ENCODE data around the gene CDK11A. TPM values are rescaled to one million over a fixed set of nuclear protein-coding genes. Genes with fewer than 3 reads are reported as not detected.
"Not testable (repeated sequence)": the region's sequence is repeated elsewhere in the genome, so short reads cannot be mapped to it uniquely, and the experiment has no call there.

The CDK11A gene
- total and polyA plus RNA-seq, 2 donors (not counting 3 experiments of a cell fraction or from before 2014, with no cell fraction given): 30.7 to 50.4 TPM

DNA sequence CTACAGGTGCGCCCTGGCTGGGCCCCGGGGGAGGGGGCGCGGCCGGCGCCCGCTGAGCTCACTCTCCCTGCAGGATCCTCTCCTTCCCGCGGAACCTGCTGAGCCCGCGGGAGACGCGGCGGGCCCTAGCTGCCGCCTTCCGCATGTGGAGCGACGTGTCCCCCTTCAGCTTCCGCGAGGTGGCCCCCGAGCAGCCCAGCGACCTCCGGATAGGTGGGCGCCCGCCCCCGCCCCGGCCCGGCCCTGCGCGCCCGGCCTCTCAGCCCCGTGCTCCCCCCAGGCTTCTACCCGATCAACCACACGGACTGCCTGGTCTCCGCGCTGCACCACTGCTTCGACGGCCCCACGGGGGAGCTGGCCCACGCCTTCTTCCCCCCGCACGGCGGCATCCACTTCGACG lies 24.1 kb downstream of the CDK11A start:
- H3K4me1 ChIP-seq (ENCODE audit: control insufficient read depth, extremely low read depth, insufficient read depth, low read length); dilution Hi-C loops (cut with MboI; ENCODE audit: extremely low pct_ligation_motif_present, low sequenced_read_pairs); H3K36me3 ChIP-seq (ENCODE audit: control insufficient read depth in 2 of 2, extremely low read depth in 1 of 2, insufficient read depth in 2 of 2, low read length in 2 of 2); H3K9me1 ChIP-seq (replicated peaks; ENCODE audit: control insufficient read depth, extremely low read depth, insufficient read depth, low read length); CTCF ChIA-PET; H3K9me3 ChIP-seq (replicated peaks; ENCODE audit: control insufficient read depth, insufficient read depth, low read length); FAIRE-seq; H3K4me3 ChIP-seq (replicated peaks in 1 of 3; ENCODE audit: insufficient read depth in 1 of 3, low read depth in 1 of 3, low read length in 3 of 3); POLR2A ChIA-PET; BruUV-seq (replicated peaks); intact Hi-C loops (cut with micrococcal nuclease); H3K9ac ChIP-seq (replicated peaks; ENCODE audit: extremely low read depth, insufficient read depth, low read length); H3K4me2 ChIP-seq (ENCODE audit: insufficient read depth, low read length); H3K27me3 ChIP-seq (ENCODE audit: control insufficient read depth in 2 of 2, insufficient read depth in 2 of 2, low read length in 2 of 2); H2AFZ ChIP-seq (ENCODE audit: low read depth, low read length); DNase-seq (ENCODE audit: low read depth, low spot score); H4K20me1 ChIP-seq (replicated peaks; ENCODE audit: control insufficient read depth, extremely low read depth, insufficient read depth, low read length); H3K27ac ChIP-seq (ENCODE audit: insufficient read depth, low read depth, low read length); H3K79me2 ChIP-seq (ENCODE audit: control insufficient read depth, insufficient read depth, low read length): not testable (repeated sequence)

DNA sequence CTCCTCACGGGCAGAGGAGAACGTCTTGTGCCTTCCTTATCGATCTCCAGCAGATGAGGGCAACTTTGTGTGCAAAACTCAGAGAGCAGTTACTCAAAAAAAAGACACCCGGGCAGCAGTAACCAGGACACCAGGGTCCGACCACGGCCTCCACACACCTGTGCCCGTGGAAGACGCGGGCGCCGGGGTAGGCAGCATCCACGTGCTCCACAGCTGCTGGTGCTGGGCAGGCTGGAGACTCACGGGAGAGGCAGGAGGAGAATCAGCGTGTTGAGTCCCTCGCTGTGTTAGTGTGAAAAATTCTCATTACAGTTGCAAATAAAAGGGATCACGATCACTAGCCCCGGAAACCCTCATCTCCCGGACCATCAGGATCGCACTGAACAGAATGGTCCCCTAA lies 25.1 kb downstream of the CDK11A start:
- H3K9me1 ChIP-seq (replicated peaks; ENCODE audit: control insufficient read depth, extremely low read depth, insufficient read depth, low read length); H3K27me3 ChIP-seq (ENCODE audit: control insufficient read depth in 2 of 2, insufficient read depth in 2 of 2, low read length in 2 of 2); H3K9me3 ChIP-seq (replicated peaks; ENCODE audit: control insufficient read depth, insufficient read depth, low read length); DNase-seq (ENCODE audit: low read depth, low spot score); H3K9ac ChIP-seq (replicated peaks; ENCODE audit: extremely low read depth, insufficient read depth, low read length); CTCF ChIA-PET; H3K79me2 ChIP-seq (ENCODE audit: control insufficient read depth, insufficient read depth, low read length); H3K4me3 ChIP-seq (replicated peaks in 1 of 3; ENCODE audit: insufficient read depth in 1 of 3, low read depth in 1 of 3, low read length in 3 of 3); H3K36me3 ChIP-seq (ENCODE audit: control insufficient read depth in 2 of 2, extremely low read depth in 1 of 2, insufficient read depth in 2 of 2, low read length in 2 of 2); H3K27ac ChIP-seq (ENCODE audit: insufficient read depth, low read depth, low read length); BruUV-seq (replicated peaks); H3K4me2 ChIP-seq (ENCODE audit: insufficient read depth, low read length); POLR2A ChIA-PET; dilution Hi-C loops (cut with MboI; ENCODE audit: extremely low pct_ligation_motif_present, low sequenced_read_pairs); H2AFZ ChIP-seq (ENCODE audit: low read depth, low read length); FAIRE-seq; H4K20me1 ChIP-seq (replicated peaks; ENCODE audit: control insufficient read depth, extremely low read depth, insufficient read depth, low read length); H3K4me1 ChIP-seq (ENCODE audit: control insufficient read depth, extremely low read depth, insufficient read depth, low read length): not testable (repeated sequence)
- intact Hi-C loops (cut with micrococcal nuclease): loop anchor here (10.0 kb wide), 1 partner anchor 46 kb away; no protein-coding TSS in a partner anchor

DNA sequence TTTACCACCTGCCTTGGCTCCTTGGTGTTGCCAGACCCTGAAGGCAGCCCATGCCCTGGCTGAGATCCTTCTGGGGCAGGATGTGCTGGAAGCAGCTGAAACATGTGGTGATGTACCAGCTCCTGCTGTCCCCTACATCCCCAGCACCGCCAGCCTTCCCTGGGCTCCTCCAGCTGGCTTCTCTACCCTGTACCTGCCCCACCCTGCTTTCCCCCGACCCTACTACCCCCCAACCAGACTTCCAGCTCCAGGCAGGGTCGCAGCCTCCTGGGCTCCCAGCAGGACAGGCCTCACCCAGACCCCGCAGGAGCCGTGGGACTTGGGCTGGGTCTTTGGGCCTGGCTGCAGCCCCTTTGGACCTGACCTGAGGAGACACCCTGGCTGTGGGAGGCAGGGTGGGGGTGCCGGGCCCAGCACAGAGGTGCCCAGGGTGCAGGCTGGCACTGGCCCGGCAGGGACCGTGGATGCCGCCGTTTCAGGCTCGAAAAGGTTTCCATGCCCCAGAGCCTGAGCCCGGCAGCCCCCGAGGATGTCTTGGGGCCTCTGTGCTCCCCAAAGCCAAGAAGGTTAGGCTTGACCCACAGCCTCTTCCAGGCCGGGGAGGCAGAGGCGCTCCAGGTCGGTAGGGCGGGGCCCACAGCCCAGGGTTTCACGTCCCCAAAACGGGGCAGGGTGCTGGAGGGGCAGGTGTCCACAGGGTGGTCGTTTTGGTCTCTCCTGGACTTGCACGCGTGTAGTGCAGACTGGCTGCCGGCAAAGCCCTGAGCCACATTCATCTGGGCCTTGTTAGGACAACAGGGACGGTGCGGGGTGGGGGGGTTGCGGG lies 26.6 kb downstream of the CDK11A start:
- H3K36me3 ChIP-seq (ENCODE audit: control insufficient read depth in 2 of 2, extremely low read depth in 1 of 2, insufficient read depth in 2 of 2, low read length in 2 of 2); POLR2A ChIA-PET; H2AFZ ChIP-seq (ENCODE audit: low read depth, low read length); dilution Hi-C loops (cut with MboI; ENCODE audit: extremely low pct_ligation_motif_present, low sequenced_read_pairs); H3K9me3 ChIP-seq (replicated peaks; ENCODE audit: control insufficient read depth, insufficient read depth, low read length); H3K9ac ChIP-seq (replicated peaks; ENCODE audit: extremely low read depth, insufficient read depth, low read length); H3K9me1 ChIP-seq (replicated peaks; ENCODE audit: control insufficient read depth, extremely low read depth, insufficient read depth, low read length); DNase-seq (ENCODE audit: low read depth, low spot score); FAIRE-seq; H3K4me1 ChIP-seq (ENCODE audit: control insufficient read depth, extremely low read depth, insufficient read depth, low read length); H4K20me1 ChIP-seq (replicated peaks; ENCODE audit: control insufficient read depth, extremely low read depth, insufficient read depth, low read length); H3K4me2 ChIP-seq (ENCODE audit: insufficient read depth, low read length); H3K27ac ChIP-seq (ENCODE audit: insufficient read depth, low read depth, low read length); H3K4me3 ChIP-seq (replicated peaks in 1 of 3; ENCODE audit: insufficient read depth in 1 of 3, low read depth in 1 of 3, low read length in 3 of 3); H3K27me3 ChIP-seq (ENCODE audit: control insufficient read depth in 2 of 2, insufficient read depth in 2 of 2, low read length in 2 of 2); BruUV-seq (replicated peaks); H3K79me2 ChIP-seq (ENCODE audit: control insufficient read depth, insufficient read depth, low read length): not testable (repeated sequence)
- intact Hi-C loops (cut with micrococcal nuclease): loop anchor here (10.0 kb wide), 1 partner anchor 47 kb away; no protein-coding TSS in a partner anchor
- CTCF ChIA-PET: interaction anchor here (0.6 kb wide), 1 partner anchor 32 kb away, joined by 5 read pairs; no protein-coding TSS in a partner anchor

DNA sequence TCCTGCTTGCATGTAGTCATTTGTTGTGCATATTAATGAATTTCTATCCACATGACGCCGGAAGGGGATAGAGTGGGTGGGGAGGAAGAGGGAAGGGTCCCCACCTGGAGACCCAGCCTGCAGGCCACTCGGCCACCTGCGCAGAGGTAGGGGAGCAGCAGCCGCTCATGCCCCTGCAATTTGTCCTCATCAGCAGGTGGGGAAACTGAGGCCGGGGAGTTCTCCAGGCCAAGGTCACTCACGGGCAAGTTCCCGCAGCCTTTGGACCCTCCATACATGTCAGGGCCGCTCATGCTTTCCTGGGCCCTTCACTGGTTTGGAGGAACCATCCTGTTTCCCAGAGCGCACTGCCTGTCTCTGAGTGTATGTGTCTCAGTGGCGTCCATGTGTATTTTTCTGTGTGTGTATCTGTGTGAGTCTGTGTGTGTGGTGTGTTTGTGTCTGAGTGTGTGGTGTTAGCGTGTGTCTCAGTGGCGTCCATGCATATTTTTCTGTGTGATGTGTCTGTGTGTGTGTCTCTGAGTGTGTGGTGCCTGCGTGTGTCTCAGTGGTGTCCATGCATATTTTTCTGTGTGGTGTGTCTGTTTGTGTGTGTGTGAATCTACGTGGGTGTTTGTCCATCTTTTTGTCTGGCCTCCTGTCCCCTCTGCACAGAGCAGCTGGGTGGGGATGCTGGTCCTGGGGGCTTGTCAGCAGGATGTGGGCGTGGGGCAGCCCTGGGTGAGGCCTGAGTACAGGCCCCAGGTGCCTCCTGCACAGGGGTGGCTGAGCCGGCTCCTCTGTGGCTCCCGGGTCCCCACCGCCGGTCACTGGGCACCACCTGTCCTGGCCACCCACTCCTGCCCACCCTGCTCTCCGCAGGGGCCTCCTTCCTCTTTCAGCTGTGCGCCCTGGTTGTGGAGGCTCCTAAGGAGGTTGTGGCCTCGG lies 27.5 kb downstream of the CDK11A start:
- H3K36me3 ChIP-seq (ENCODE audit: control insufficient read depth in 2 of 2, extremely low read depth in 1 of 2, insufficient read depth in 2 of 2, low read length in 2 of 2); H3K4me3 ChIP-seq (replicated peaks in 1 of 3; ENCODE audit: insufficient read depth in 1 of 3, low read depth in 1 of 3, low read length in 3 of 3); H3K27me3 ChIP-seq (ENCODE audit: control insufficient read depth in 2 of 2, insufficient read depth in 2 of 2, low read length in 2 of 2); FAIRE-seq; dilution Hi-C loops (cut with MboI; ENCODE audit: extremely low pct_ligation_motif_present, low sequenced_read_pairs); POLR2A ChIA-PET; H3K27ac ChIP-seq (ENCODE audit: insufficient read depth, low read depth, low read length); H3K9ac ChIP-seq (replicated peaks; ENCODE audit: extremely low read depth, insufficient read depth, low read length); DNase-seq (ENCODE audit: low read depth, low spot score); H2AFZ ChIP-seq (ENCODE audit: low read depth, low read length); H3K79me2 ChIP-seq (ENCODE audit: control insufficient read depth, insufficient read depth, low read length); H3K4me2 ChIP-seq (ENCODE audit: insufficient read depth, low read length); H4K20me1 ChIP-seq (replicated peaks; ENCODE audit: control insufficient read depth, extremely low read depth, insufficient read depth, low read length); H3K9me1 ChIP-seq (replicated peaks; ENCODE audit: control insufficient read depth, extremely low read depth, insufficient read depth, low read length); BruUV-seq (replicated peaks); H3K4me1 ChIP-seq (ENCODE audit: control insufficient read depth, extremely low read depth, insufficient read depth, low read length); H3K9me3 ChIP-seq (replicated peaks; ENCODE audit: control insufficient read depth, insufficient read depth, low read length); CTCF ChIA-PET: not testable (repeated sequence)
- intact Hi-C loops (cut with micrococcal nuclease): loop anchor here (10.0 kb wide), 1 partner anchor 48 kb away; no protein-coding TSS in a partner anchor

Measured in endothelial cell of umbilical vein (primary cell).